GM19025 (cell line): ENCODE results near the gene SLC9A1.

Source experiments
- ATAC-seq: cut with Tn5 transposase; IDR thresholded peaks from one replicate; pipeline ENCODE4 v1.9.1; 2021; ENCODE audit warnings: mild to moderate bottlenecking, low read depth, moderate library complexity; ENCODE audit not compliant: unreplicated experiment

SLC9A1 gene

DNA sequence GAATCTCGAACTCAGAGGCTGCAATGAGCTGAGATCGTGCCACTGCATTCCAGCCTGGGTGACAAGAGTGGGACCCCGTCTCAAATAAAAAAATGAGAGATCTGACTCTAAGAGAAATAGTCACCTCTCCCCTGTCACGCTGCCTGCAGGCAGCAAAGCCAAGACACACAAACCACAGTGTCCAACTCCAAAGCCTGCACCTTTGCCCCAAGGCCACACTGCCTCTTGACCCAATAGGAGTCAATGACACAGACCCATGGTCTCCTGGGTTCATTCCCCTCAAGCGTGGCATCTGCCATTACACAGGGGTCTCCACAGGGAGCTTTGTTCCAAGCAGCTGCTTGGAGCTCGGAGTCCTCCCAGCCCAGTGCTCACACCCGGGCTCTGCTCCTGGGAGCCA lies 46.3 kb downstream of the SLC9A1 start:
- ATAC-seq, result no peak

DNA sequence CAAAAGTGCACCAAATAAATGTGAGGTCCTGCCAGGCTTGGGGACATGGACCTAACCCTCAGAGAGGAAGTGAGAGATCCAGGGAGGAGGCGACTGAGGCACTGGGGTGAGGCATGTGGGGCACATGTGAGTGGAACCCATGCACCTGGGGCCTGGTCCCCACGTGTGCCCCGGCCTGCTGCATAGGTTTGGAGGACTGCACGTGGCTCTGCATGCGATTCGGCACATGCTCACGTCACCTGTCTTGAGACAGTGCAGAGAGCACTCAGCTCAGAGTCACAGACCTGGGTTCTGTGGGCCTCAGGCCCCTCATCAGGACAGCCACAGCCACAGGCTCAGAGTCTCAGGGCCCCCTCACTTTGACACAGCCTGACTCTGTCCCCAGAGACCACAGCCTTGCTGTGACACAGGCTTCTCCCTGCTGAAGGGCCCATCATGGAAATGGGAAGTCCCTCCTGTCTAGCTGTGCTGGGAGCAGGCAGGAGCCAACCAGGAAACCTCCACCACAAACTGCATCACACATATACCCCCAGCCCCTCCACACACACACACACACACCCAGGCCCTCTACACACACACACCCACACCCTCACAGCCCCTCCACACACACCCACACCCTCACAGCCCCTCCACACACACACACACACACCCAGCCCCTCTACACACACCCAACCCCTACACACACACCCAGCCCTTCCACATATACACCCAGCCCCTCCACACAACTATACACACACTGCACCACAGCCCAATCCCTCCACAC lies 48.2 kb downstream of the SLC9A1 start:
- no peak for ATAC-seq

DNA sequence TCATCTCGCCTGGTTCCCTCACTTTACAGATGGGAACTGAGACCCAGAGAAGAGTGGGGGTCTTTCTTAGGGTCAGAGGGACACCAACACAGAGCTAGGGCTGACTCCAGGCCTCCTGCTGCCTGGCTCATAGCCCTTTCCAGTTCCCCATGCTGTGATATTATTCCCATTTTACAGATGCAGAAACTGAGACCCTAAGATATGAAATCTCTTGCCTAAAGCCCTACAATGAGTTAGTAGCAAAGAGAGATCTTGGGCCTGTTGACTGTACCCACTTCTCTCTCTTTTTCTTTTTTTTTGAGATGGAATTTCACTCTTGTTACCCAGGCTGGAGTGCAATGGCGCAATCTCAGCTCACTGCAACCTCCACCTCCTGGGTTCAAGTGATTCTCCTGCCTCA lies 49.9 kb downstream of the SLC9A1 start:
- no peak for ATAC-seq

DNA sequence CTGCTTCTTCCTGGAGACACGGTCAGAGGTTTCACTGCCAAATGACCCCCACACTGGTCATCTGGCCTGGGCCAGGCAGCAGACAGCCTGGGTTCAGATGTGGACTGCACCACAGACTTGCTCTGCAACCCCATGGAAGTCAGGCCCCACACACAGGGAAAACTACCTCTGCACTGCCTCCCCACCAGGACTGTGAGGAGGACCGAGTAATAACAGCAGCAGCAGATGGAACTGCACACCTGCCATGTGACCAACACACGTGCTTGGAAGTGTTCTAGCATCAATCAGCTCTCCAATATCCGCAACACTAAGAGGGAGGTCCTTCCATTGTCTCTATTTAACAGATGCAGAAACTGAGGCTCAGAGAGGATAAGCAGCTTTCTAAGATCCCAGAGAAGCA lies 51.4 kb downstream of the SLC9A1 start:
- ATAC-seq, result no peak

DNA sequence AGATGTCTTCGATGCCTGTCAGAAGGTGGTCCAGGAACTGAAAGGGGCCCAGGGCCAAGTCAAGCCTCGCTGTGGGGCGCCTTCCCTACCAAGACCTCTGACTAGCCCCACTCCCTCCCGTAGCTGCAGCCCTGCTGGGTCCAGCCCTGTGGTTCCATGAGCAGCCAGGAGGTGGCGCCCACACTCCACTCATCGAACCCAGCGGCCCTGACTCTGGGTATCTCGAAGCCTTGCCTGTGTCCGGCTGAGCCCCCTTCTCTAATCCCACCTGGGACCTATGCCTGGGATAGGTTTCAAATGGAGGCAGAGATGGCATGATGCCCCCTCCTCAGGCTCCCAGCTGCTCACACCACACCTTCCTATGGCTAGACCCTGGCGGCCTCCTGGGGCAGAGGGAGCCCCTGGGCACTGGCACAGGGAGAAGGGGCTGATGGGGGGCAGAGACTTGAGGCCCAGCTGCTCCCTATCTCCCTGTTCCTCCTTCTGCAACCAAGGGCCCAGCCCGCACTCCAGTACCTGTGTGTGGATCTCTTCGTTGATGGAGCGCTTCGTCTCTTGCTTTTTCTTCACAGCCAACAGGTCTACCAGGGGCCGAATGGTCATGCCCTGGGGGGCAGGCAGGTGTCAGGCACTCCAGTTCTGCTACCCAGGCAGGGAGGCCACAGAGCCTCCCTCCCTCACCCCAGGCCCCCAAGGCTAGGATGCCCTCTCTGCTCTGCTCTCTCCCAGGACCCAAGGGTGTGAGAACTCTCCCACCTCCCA lies 52.0 kb downstream of the SLC9A1 start:
- ATAC-seq, result no peak

DNA sequence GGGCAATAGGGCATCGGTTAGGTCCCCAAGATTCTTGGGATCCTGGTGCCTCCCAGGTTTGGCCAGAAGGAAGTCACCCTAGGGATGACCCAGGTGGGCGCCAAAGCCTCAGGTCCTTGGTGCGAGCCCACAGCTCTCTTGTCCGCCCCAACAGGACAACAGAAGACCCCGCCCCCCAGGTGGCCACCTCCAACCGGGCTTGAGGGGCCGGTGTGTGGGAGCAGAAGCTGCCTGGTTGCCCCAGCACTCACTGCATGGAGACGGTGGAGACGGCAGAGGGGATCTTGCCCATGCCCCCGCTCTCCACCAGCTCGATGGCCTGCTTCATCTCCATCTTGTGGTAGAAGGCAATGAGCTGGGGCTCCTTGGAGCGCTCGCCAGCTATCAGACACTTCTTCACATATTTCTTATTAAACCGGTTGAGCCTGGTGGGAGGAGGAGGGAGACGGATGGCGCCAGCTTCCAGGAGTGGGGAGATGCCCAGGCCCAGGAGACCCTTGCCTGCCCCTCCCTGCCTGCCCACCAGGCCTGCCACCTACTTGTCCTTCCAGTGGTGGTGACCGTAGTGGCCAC lies 52.7 kb downstream of the SLC9A1 start:
- ATAC-seq, result no peak

DNA sequence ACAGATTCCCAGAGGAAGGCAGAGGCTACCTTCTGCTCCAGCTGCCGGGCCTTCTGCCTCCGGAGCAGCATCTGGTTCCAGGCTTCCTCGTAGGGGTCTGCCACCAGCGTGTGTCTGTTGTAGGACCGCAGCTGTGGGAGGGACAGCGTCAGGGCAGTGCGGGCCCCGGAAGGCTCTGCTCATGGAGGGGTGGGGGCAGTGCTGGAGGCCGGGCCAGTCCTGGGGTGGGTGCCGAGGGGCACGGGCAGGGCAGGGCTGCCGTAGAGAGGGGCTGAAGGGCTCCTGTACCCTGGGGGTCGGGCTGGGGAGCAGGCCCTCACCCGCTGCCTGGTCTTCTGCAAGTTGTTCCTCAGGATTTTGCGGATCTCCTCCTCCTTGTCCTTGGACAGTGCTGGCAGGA lies 53.2 kb downstream of the SLC9A1 start:
- ATAC-seq, result no peak

DNA sequence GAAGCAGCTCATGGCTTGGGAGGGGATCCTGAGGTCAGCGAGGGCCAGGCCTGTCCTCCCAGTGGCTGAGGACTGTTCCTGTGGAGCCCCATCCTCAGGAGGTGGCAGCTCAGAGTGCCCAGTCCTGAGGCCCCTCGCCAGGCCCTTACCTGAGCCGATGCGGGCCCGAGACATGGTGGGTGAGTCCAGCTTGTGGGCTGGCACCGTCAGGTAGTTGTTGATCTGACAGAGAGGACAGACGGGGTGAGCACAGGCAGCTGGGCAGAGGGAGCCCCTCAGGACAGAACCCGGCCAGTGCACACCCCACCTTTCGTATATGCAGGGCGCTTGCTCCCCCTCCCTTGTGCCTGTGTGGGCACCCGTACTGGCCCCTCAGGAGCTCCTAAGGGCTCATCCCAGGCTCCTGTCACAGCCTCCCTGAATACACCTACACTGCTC lies 53.9 kb downstream of the SLC9A1 start:
- ATAC-seq, result no peak

DNA sequence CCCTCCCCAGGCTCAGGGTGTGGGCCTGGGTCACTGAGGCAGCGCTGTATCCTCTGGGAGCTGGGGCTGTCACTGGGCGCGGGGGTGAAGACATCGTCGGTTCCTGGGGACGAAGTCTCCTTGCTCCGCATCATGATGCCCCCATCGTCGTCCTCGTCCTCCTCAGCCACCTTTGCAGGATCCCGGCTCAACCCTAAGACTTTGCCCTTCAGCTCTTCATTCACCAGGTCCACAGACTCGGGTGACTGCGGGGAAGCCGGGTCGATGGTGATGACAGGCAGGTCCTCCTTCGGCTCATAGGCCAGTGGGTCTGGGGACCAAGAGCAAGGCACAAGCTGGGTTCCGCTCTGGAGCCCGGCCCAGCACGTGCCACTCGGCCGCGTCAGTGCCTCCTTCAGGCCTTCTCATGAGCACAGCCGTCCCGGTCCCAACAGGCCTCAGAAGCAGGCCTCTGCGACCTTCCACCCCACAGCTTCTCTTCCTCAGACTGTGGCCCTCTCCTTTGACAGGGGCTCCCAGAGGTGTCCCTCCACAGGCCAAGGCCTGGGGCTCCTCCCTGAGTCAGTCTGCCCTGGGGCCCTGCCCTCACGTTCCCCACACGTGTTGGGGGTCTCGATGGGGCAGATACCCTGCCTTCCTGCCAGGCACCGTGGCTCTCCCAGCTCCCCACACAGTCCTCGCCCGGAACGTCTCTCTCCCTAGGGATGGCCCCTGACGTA lies 54.4 kb downstream of the SLC9A1 start:
- no peak for ATAC-seq

DNA sequence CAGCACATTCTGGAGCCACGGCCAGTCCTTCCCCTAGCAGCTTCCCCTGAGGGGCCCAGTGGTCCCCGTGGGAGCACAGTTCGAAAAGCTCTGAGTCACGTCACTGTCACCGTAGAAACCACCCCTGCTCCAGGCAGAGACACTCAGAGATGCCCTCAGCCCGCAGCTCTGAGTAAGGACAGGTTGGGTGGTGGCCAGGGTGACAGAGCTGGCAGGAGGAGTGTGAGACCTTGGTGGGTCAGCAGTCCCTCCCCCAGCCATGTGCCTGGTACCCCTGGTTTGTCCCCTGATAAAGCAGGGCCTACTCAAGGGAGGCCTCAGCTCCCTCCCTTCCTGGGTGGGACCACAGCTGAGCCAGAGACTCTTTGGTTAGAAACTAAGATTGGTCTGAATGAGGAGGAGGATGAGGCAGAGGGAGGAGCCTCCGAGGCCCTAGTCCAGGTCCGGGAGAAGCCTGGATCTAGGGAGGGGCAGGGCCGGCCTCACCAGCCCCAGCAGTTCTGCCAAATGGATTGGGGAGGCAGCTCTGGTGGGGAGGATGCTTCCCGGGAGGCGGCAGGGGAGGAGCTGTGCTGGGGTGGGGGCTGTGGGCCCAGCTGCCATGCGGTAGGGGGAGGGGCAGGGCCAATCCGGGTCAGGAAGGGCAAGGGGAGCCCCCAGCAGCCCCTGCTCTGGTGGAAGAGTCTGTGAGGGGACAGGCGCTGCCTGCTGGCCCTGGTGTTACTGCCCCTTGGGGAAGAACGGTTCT lies 55.2 kb downstream of the SLC9A1 start:
- ATAC-seq, result peak; percentile 44

DNA sequence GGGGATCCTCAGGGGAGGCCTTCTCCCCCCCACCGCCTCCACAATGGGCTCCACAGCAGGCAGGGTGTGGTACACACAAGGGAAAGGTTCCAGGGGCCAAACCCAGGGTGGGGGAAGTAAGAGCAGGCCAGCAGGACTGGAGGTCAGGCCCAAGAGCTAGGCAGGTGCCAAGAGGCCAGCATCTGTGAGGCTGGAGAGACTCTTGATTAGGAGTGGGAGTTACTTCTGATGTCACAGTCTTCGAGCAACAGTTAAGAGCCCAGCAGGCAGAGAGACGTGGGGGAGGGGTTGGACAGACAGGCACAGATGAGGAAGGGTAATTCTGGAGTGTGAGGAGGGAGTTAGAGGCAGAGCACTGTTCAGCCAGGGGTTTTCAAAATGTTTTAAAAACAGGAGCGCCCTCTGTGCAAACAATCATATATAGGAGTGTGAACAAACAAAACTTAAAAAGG lies 55.8 kb downstream of the SLC9A1 start:
- ATAC-seq, result no peak

DNA sequence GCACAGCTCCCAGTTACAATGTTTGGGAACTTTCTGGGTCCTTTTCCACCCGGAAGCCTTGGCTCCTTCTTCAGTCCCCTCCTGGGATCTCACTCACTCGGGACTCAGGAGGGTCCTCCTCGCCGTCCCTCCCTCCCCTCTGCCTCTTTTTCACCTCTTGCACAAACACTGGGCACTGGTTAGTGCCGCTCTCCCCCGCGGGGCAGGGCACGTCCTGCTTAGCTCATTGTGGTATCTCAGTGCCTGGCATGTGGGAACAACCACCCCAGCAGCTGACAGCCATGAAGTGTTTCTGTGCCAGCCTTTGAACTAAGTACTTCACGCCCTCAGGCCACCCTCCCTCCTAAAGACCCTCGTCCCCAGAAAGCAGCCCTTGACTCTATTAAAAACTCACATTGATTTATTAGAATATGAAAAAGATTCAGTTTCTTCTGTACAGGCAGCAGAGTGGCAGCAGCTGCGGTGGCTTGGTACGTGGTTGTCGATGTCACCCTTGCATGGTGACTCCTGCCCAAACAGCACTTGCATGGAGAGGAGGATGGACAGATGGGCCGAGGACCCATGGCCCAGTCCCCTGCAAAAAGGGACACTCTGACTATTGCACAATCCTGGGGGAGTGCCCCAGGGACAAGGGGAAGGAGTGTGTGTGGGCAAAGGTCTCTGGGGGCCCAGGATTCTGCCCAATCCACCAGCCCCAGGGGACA lies 56.3 kb downstream of the SLC9A1 start:
- no peak for ATAC-seq

DNA sequence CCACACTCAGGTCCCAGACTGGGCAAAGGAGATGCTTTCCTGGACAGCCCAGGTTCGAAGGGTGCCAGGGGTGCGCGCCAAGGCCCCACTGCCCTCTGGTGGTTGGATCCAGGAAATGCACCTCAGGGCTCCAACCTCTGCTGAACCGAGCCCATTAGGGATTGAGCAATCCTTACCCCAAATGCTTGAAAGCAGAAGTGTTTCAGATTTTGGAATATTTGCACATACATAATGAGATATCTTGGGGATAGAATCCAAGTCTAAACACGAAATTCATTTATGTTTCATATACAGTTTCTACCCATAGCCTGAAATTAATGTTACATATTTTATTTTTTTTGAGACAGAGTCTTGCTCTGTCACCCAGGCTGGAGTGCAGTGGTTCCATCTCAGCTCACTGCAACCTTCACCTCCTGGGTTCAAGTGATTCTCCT lies 57.4 kb downstream of the SLC9A1 start:
- ATAC-seq, result no peak

DNA sequence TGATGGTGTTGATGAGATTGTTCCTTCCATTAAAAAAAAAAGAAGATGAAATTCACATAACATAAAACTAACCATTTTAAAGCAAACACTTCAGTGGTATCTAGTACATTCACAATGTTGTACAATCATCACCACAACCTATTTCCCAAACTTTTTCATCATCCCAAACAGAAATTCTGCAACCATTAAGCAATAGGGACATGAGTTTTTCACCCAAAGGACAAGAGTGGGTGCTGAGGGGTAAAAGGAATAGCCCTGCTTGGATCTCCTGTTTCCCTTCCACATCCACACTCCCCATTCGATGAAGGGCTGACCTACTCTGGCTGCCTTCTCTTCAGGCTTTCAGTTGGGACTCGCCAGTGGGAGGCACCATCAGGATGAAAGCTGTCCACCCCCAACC lies 59.3 kb downstream of the SLC9A1 start:
- no peak for ATAC-seq

DNA sequence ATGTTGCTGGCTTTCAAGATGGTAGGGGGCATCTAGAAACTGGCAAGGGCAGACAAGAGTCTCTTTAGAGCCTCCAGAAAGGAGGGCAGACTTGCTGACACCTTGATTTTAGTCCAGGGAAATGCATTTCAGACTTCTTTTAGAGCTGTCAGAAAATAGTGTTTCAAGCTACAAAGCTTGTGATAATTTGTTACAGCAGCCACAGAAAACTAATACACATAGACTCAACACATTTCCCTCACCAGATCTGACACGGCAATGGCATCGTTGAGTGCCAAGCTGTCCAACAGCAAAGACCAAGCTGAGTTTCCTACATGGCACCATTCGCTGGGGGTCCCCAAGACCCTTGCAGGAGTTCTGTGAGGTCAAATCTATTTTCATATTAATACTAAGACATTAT lies 62.0 kb downstream of the SLC9A1 start:
- no peak for ATAC-seq

DNA sequence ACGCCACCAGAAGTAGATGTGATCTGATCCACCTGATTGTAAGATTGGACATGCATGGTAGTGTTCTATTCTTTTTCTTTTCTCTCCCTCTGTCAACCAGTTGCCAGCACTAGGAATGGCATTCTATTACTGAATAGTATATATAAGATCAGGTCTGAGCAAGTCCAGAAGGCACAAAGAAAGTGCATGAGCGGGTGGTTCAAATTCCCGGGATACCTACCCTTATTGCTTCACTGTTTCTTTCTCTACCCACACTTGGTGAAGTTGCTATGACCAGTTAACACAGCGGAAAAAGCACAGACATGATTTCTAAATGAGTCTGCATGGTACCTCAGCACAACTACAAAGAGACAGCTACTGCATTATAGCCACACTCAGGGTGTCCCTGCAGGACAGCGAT lies 64.0 kb downstream of the SLC9A1 start:
- no peak for ATAC-seq

DNA sequence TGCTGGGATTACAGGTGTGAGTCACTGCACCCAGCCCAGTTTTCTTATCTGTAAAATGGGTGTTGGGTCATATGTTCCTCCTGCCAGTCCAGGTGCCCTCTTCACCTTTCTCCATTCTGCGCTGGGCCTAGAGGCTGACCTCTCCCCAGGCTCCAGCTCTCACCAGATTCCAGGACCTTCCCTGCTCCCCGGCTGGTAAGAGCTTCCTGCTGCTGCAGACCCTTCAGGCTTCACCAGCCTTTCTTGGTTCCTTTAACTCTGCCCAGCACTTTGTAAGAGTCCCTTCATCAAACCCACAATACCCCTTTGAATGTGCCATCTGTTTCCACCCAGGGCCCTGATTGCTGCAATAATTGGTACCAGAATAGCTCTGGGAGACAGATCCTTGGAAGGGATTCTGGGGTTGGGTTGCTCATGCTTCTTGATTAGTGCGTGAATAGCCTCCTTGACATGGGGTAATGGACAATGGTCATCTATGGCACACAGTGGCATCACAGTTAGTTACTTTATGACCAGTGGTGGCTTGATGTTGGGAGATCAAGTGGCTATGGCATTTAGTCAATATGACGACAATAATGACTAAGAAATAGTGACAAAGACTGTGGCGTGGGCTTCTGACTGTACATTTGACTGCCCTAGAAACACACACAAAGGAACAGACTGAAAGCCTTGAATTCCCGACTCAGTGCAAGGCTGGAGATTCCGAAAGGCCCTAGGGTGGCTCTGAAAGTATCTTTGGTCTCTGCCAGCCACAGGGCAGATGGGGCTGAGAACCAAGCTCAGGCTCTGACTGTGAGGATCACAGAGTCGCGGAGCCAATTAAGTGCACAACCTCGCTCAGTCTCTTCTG lies 67.3 kb downstream of the SLC9A1 start:
- ATAC-seq, result no peak

DNA sequence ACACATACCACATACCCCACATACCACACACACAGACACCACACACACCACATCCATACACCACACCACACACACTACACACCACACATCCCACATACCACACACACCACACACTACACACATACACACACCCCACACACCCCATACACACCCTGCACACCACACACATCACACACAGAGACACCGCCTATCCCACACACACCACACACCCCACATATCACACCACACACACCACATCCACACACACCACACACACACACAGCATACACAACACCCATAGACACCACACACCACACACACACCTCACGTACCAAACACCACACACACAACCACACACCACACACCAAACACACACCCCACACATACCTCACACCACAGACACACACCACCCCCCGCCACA lies 68.3 kb downstream of the SLC9A1 start:
- ATAC-seq, result no peak

DNA sequence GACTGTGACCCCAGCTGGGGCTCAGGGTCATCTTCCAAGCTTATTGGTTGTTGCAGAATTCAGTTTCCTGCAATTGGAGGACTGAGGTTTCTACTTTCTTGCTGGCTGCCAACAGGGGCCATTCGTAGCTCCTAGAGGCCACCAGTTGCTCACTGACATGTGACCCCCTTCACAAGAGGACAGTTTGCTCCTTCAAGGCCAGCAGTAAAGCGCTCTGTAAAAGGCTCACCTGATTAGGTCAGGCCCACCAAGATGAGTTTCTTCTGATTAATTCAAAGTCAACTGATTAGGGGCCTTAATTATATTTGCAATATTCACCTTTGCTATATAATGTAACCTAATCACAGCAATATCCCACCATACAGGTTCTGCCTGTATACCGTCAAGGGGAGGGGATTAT lies 68.9 kb downstream of the SLC9A1 start:
- ATAC-seq, result no peak
